NCI-H2081 (cell line): ENCODE measurements around the gene VCAN.
"Not testable (repeated sequence)": the region's sequence is repeated elsewhere in the genome, so short reads cannot be mapped to it uniquely, and the experiment has no call there.

ENCODE experiments used
- DNase-seq, 2 experiments: peaks; one replicate each; lab custom pipeline; 2025; lab: John Stamatoyannopoulos, UW

Gene VCAN

GRCh38 chr5:83471405-83472212 lies at the start of gene VCAN:
TSS of gene VCAN (plus strand) at chr5:83471744. CDS start at chr5:83483519, 11,775 bp downstream.
- no peak for DNase-seq

DNA sequence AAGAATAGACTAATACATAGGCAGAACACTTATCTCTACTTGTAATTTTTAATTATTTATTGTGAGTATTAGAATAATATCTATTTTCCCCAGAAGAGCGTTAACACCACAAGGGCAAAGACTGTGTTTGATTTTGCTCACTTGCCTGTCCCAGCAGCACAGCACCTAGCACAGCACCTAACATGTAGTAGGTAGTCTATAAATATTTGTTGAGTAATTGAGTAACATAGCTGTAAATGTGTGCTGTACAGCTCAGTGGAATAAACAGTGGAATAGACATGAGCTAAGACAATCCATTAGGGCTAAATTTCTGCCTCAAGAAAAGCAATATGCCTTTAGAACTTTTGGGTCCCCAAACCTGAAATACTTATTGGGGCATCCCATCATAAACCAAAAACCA lies 49.3 kb upstream of the VCAN start:
- no peak for DNase-seq

DNA sequence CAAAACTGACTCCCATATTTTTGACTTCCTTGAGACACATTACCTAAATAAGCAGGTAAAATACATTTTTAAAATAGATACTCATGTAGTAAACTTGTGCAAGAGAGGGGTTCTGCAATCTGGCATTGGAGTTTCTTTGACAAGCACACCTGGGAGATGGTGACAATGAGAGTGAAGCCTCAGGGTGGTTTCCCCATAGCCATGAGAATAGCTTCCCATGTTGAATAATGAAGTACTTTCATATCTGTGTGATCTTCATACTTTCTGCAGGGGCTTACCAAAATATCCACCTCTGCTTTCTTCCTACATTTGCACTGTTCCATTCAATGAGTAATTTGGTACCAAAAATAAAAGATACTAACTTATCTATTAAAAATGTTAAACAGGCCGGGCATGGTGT lies 44.7 kb upstream of the VCAN start:
- no peak for DNase-seq

DNA sequence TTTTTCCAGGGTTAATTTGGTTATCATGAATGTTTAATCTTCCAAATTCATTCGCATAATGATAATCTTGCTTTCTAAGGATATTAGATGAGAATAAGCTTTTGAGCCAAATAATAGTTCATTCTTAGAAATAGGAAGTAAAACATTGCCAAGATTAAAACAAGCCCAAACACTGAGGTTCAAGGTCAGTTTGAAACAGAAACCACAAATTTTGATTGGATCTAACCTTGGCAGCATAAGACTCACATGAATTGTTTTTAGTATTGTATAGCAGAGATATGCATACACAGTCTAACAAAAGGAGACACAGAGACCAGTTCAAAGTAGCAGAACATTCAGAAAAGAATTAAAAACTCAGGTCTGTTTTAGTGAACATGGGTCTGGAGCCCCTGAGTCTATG lies 43.4 kb upstream of the VCAN start:
- DNase-seq, result no peak

GRCh38 chr5:83428890-83429289 lies 42.7 kb upstream of the VCAN start:
- DNase-seq, result no peak

DNA sequence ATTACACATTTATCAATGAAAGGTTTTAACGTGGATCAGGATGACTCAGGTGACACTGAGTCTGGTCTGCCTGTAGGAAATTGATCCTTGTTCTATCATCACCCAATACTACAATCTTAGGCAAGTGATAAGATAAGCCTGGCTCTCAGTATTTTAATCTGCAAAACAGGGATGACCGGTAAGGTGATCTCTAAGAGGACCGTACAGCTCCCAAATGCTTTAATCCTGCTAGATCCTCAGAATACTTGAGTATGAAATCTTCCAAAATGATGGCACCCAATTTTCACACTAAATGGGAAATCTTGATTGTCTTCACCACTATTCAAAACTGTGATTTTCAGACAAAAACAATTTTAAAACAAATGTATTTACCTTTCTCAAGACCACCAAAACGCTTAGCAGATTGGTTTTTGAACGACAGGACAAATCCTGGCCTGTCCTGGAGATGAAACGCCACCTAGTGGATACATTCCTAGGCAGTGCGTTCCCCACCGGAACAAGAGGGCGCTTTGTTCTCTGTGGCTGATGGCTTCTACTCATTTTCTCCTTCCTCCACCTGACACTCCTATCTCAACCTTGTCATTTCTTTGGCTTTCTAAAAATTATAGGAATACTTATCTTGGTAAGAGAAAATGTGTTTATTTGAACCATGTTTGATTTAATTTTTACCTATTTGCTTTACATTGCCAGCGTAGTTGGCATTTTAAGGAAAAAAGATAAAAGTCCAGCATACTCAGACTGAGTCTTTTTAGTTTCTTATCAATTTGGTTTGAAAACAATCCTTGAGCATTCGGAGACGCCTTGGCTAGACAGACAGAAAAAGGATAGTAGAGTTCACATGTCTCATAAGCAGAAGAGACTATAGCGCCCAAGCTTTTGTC lies 41.2 kb upstream of the VCAN start:
- peak; percentile 4 to 38 for DNase-seq

- no peak for DNase-seq
Observed at GRCh38 chr5:83433891-83434290, 37.7 kb upstream of the VCAN start.

DNA sequence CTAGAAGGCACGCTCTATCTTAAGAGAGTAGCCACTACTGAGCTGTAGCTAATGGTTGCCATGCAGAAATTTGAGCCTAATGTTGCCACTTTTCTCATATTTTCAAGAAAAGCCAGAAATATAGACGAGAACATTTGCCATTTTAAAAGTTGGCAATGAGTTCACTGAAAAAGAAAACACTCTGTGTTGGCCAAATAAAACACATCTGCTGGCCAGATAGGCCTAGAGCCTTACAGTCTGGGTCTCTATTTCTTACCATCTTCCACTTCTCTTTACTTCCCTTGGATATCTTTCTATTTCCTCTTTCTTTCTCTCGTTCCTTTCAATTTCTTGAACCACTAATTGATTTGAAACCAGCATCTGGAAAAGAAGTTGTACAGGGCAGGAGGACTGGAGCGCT lies 36.6 kb upstream of the VCAN start:
- DNase-seq, result no peak

- no peak for DNase-seq
Observed at GRCh38 chr5:83436276-83436675, 35.3 kb upstream of the VCAN start.

GRCh38 chr5:83437697-83438096 lies 33.8 kb upstream of the VCAN start:
- DNase-seq, result not testable (repeated sequence)

DNA sequence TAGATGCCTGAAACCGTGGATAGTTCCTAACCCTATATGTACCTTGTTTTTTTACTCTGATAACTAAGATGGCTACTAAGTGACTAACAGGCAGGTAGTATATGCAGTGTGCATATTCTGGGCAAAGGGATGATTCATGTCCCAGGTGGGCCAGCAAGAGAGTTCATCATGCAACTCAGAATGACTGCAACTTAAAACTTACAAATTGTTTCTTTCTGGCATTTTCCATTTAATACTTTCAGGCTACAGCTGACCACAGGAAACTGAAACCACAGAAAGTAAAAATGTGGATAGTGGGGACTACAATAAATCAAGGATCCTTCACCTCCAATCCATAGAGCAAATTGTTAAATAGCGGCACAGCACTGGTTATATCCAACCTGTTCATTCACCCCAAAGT lies 30.7 kb upstream of the VCAN start:
- no peak for DNase-seq

DNA sequence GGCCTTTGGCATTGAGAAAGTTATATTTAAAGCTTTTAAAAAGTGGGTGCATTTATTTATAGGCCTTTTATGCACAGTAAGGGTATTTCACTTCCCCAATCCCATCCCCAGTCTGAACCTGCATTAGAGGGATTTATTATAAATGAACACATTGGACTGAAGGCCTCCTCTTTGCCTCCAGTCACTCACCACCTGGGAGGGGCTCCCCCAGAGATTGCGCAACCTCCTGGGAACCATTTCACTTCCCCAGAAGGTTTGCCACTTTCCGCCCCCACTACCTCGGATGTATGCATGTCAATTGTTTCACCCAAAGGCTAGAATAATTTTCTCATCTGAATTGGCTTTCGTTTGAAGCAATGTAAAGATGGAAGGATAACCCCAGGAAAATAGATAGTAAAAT lies 29.8 kb upstream of the VCAN start:
- no peak for DNase-seq

- DNase-seq, result no peak
Observed at GRCh38 chr5:83443534-83443933, 28.0 kb upstream of the VCAN start.

- no peak for DNase-seq
Observed at GRCh38 chr5:83444445-83444844, 27.1 kb upstream of the VCAN start.

GRCh38 chr5:83446253-83446947 lies 25.1 kb upstream of the VCAN start:
- no peak for DNase-seq

DNA sequence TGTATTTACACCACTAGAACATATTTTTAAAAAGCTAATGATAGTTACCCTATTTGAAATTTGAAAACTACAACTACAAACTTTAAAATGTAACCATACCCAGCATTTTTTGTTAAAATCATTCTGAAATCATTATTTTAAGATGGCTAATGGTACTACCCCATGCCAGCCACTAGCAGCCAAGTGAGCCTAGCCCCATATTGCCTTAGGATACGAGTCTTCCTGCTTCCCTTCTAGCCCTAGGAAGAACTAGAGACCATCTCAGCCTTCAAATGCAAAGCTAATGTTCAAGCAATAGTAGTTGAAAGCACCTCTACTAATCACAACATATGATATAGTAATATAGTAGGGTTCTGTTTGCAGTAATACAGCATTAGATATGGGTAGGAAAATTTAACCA lies 24.0 kb upstream of the VCAN start:
- no peak for DNase-seq

- DNase-seq, result no peak
Observed at GRCh38 chr5:83450183-83450966, 21.2 kb upstream of the VCAN start.

DNA sequence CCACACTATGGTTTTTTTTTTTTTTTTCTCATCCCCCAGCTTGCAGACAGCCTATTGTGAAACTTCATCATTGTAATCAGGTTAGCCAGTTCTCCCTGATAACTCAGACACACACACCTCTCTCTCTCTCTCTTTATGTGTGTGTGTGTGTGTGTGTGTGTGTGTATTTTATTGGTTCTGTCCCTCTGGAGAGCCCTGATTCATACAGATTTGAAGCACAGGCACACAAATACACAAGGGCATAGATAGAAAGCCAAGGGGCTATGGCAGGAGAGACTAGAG lies 20.6 kb upstream of the VCAN start:
- DNase-seq, result no peak

DNA sequence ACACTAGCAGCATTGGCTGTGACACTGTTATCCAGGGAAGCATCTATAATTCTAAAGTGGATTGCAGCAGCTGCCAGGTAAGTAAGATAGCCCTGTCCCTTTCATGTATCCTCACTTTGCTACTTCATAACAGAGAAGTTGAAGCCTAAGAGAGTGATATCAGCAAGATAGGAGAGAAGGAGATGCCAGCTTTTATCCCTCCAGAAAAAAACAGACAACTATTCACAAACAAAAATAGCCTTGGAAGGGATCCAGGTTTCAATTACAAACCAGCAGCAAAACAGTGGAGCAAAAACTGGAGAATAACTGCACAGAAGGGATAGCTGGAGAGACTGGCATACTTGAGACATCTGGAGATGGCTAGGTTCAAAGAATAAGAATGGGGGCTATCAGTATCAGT lies 19.6 kb upstream of the VCAN start:
- no peak for DNase-seq

- DNase-seq, result no peak
Observed at GRCh38 chr5:83453937-83454336, 17.6 kb upstream of the VCAN start.

GRCh38 chr5:83464261-83464660 lies 7.3 kb upstream of the VCAN start:
- DNase-seq, result no peak
